ENCODE results near the gene GUF1. TPM values are rescaled to one million over a fixed set of nuclear protein-coding genes. Genes with fewer than 3 reads are reported as not detected.

The GUF1 gene
- total RNA-seq, 2 experiments from 2014 or later: 24.0 to 34.7 TPM

GRCh38 chr4:44670506-44671199 is 7.6 kb upstream of the GUF1 start:
- no peak overlapping the region for H2AFZ ChIP-seq (ENCODE audit: low read length)

GRCh38 chr4:44671636-44672035 is 6.6 kb upstream of the GUF1 start:
- ChIA-PET CTCF (ENCODE audit: unreplicated experiment) (no interaction called here), POLR2A (interaction anchor here (0.6 kb wide), 1 partner anchor 304 kb away, joined by 3 read pairs; no protein-coding TSS in a partner anchor)
- Histone ChIP-seq H3K9me3 (ENCODE audit: low read length) (no peaks in the 10 kb centered on the region), H3K79me2 (ENCODE audit: insufficient read depth, low read depth, low read length) (no peaks in the 10 kb centered on the region), H3K4me1 (ENCODE audit: insufficient read depth, low read length, poor library complexity, severe bottlenecking) (no peaks in the 10 kb centered on the region), H2AFZ (ENCODE audit: low read length) (no peak overlapping the region), H3K36me3 (ENCODE audit: insufficient read depth, low read length) (no peaks in the 10 kb centered on the region), H3K9me2 (ENCODE audit: insufficient read depth, low read length) (no peaks in the 10 kb centered on the region), H4K20me1 (ENCODE audit: insufficient read depth, low read length) (no peaks in the 10 kb centered on the region), H3K4me3 (ENCODE audit: low read depth, low read length, poor library complexity, severe bottlenecking) (no peak overlapping the region), H3K4me2 (ENCODE audit: low read length) (no peak overlapping the region), H3K27ac (ENCODE audit: low read depth, low read length, poor library complexity, severe bottlenecking) (no peak overlapping the region)
- DNase-seq (ENCODE audit: low spot score): no peak
- no TSS peak for BruUV-seq (replicated peaks)
- intact Hi-C loops (cut with micrococcal nuclease; ENCODE audit: unreplicated experiment): no loop called here
- TF ChIP-seq EZH2phosphoT487 (IDR thresholded peaks at IDR 0.05; ENCODE audit: borderline replicate concordance, low read depth, low read length) (no peak), CTCF (conservative IDR thresholded peaks at IDR 0.05; ENCODE audit: low read length) (no peak)

More at GRCh38 chr4:44670506-44671199, 7.6 kb upstream of the GUF1 start:
- Histone ChIP-seq H3K4me1 (ENCODE audit: insufficient read depth, low read length, poor library complexity, severe bottlenecking) (no peaks in the 10 kb centered on the region), H3K4me2 (ENCODE audit: low read length) (no peak overlapping the region), H3K4me3 (ENCODE audit: low read depth, low read length, poor library complexity, severe bottlenecking) (no peak overlapping the region), H3K9me2 (ENCODE audit: insufficient read depth, low read length) (no peaks in the 10 kb centered on the region), H3K9me3 (ENCODE audit: low read length) (no peaks in the 10 kb centered on the region), H3K79me2 (ENCODE audit: insufficient read depth, low read depth, low read length) (no peaks in the 10 kb centered on the region), H3K27ac (ENCODE audit: low read depth, low read length, poor library complexity, severe bottlenecking) (no peak overlapping the region), H4K20me1 (ENCODE audit: insufficient read depth, low read length) (no peaks in the 10 kb centered on the region), H3K36me3 (ENCODE audit: insufficient read depth, low read length) (no peaks in the 10 kb centered on the region)
- POLR2A ChIA-PET: interaction anchor here (3.2 kb wide), 1 partner anchor 8 kb away, joined by 16 read pairs; the partner anchor contains the start of gene GUF1
- TF ChIP-seq CTCF (conservative IDR thresholded peaks at IDR 0.05; ENCODE audit: low read length) (no peak), EZH2phosphoT487 (IDR thresholded peaks at IDR 0.05; ENCODE audit: borderline replicate concordance, low read depth, low read length) (no peak)
- no peak for DNase-seq (ENCODE audit: low spot score)
- CTCF ChIA-PET (ENCODE audit: unreplicated experiment): no interaction called here
- intact Hi-C loops (cut with micrococcal nuclease; ENCODE audit: unreplicated experiment): no loop called here
- no TSS peak for BruUV-seq (replicated peaks)

GRCh38 chr4:44674471-44674870 is 3.7 kb upstream of the GUF1 start:
- no peak overlapping the region for H3K4me2 ChIP-seq (ENCODE audit: low read length)
- no TSS peak for BruUV-seq (replicated peaks)
- no peaks in the 10 kb centered on the region for H3K36me3 ChIP-seq (ENCODE audit: insufficient read depth, low read length)
- H3K4me1 ChIP-seq (ENCODE audit: insufficient read depth, low read length, poor library complexity, severe bottlenecking): peaks cover 7% of the 10 kb centered on the region
- CTCF ChIA-PET (ENCODE audit: unreplicated experiment): no interaction called here
- H3K4me3 ChIP-seq (ENCODE audit: low read depth, low read length, poor library complexity, severe bottlenecking): no peak overlapping the region
- H3K27ac ChIP-seq (ENCODE audit: low read depth, low read length, poor library complexity, severe bottlenecking): no peak overlapping the region
- H3K79me2 ChIP-seq (ENCODE audit: insufficient read depth, low read depth, low read length): peaks cover 10% of the 10 kb centered on the region
- POLR2A ChIA-PET: no interaction called here
- no peaks in the 10 kb centered on the region for H3K9me3 ChIP-seq (ENCODE audit: low read length)
- no peak overlapping the region for H2AFZ ChIP-seq (ENCODE audit: low read length)
- intact Hi-C loops (cut with micrococcal nuclease; ENCODE audit: unreplicated experiment): no loop called here
- TF ChIP-seq CTCF (conservative IDR thresholded peaks at IDR 0.05; ENCODE audit: low read length) (peak; percentile 63), EZH2phosphoT487 (IDR thresholded peaks at IDR 0.05; ENCODE audit: borderline replicate concordance, low read depth, low read length) (no peak)
- no peak for DNase-seq (ENCODE audit: low spot score)
- no peaks in the 10 kb centered on the region for H3K9me2 ChIP-seq (ENCODE audit: insufficient read depth, low read length)
- H4K20me1 ChIP-seq (ENCODE audit: insufficient read depth, low read length): peaks cover 4% of the 10 kb centered on the region; the same call in 1 of the 2 replicates

Measured in OCI-LY7 (cell line).